ENCODE data around the gene PCSK7. TPM values are rescaled to one million over a fixed set of nuclear protein-coding genes. Genes with fewer than 3 reads are reported as not detected.

Gene PCSK7
- total RNA-seq, 2 donors from 2014 or later, result 111 to 195 TPM

DNA sequence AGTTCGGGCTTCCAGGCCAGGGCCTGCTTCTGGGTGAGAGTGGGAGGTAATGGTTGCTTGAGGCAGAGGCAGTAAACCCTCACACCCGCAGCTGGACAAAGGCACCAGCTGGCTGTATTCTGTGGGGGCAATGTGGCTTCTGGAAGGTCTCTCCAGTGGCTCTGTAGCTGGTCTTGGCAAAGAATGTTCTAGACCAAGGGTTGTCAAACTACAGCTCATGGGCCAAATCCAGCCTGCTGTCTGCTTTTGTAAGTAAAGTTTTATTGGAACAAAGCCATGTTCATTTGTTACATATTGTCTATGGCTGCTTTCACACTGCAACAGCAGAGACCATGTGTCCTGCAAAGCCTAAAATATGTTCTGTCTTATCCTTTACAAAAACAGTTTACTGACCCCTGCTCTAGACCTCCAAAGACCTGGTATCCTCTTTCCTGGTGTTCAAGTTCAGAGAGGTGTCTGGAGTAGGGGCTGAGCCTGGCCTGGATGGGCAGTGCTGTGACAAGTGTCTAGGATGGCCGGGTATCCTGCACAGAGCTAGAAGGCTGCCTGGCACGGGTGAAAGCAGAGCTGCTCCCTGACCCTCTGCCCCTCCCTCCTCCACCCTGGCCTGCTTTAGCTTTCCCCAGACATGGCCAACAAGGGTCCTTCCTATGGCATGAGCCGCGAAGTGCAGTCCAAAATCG is 29.3 kb downstream of the PCSK7 start:
- no peak for TF ChIP-seq CTCF (IDR thresholded peaks at IDR 0.05)
- Histone ChIP-seq H3K4me3 (peak overlapping the region; percentile 33), H3K4me1 (peaks cover 8% of the 10 kb centered on the region), H3K9me3 (no peaks in the 10 kb centered on the region), H3K27me3 (no peaks in the 10 kb centered on the region), H3K9ac (ENCODE audit: low read depth in 2 of 2, low read length in 2 of 2) (peak overlapping the region in 1 of 2 donors; percentile 46), H3K27ac (peak overlapping the region; percentile 71), H3K36me3 (no peaks in the 10 kb centered on the region)
- intact Hi-C loops (cut with DNase I), result no loop called here
- DNase-seq, result no peak

DNA sequence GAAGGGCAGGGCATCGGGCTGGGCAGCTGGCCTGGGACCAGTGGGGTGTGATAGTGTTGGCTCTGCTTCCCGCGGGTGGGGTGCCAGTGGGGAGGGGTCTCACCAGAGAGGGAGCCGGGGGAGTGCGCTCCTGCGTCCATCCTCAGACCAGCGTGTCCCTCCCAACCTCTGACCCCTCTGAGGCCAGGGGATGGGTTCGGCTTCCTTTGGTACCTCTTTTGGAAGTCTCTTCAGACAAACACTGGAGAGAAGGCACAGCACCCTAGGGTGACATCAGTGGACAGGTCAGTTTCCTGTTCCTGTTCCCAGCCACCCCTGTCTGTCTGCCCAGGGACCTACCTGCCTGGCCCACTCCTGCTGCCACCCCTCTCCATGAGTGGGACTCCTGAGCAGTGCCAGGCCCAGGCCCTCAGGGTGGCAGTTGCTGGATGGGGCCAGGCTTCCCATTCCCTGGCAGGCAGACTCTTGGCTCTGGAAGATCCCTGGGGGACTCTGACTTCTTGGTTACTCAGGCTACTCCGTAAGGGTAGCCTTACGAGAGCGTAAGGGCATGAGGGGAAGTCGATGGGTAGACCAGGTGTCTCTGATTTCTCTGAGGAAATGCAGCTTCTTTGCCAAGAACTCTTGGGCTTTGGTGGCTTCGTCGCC is 30.1 kb downstream of the PCSK7 start:
- peak overlapping the region; percentile 56 to 74 for H3K9ac ChIP-seq (ENCODE audit: low read depth in 2 of 2, low read length in 2 of 2)
- H3K36me3 ChIP-seq, result no peaks in the 10 kb centered on the region
- H3K27me3 ChIP-seq, result no peaks in the 10 kb centered on the region
- TF ChIP-seq CTCF (IDR thresholded peaks at IDR 0.05), result no peak
- peaks cover 8% of the 10 kb centered on the region for H3K4me1 ChIP-seq
- peak overlapping the region; percentile 71 for H3K27ac ChIP-seq
- DNase-seq, result no peak
- H3K4me3 ChIP-seq, result peak overlapping the region; percentile 33
- intact Hi-C loops (cut with DNase I), result no loop called here
- no peaks in the 10 kb centered on the region for H3K9me3 ChIP-seq

- DNase-seq, result no peak
Measured at GRCh38 chr11:117200813-117201657, 30.8 kb downstream of the PCSK7 start.

DNA sequence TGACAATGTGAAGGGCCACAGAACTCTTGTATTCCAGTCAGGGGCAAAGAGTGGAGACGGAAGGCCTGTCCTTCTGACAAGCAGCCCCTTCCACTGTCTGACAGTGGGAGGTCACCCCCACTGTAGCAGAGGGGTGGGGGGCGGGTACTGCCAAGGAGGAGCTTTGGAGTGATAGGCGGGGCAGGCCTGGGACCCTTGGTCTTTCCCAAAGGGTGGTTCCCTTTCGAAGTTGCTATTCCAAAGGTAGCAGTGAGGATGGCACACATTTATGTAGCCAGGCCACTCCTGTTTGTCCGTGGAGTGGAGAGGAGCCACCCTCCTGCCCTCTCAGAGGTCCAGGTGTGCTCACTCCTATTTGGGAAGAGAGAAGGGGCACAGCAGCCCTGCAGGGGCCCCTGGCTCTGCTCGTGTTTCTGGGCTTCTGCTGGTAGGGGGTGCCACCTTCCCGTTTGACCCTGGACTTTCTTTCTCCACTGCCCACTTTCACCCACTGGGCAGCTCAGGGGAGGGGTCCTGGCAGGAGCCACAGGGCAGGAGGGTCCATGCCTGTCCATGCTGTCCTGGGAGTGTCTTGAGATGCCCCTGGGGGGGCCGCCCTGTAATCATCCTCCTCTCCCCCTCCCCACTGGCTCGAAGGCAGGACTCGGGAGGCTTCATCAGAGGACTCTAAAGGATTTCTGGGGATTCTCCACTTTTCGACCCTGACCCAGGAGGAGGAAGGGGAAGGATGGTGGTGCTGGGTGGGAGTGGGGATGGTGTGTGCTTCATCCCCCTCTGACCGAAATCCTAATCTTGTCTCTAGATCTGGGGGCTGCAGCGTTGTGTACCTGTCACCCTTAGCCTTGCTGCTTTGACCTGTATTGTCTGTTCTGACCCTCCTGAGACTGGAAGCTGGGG is 31.7 kb downstream of the PCSK7 start:
- Histone ChIP-seq H3K4me1 (peaks cover 8% of the 10 kb centered on the region), H3K9me3 (no peaks in the 10 kb centered on the region), H3K36me3 (no peaks in the 10 kb centered on the region), H3K27ac (peak overlapping the region; percentile 71), H3K4me3 (peak overlapping the region; percentile 33), H3K9ac (ENCODE audit: low read depth in 2 of 2, low read length in 2 of 2) (peak overlapping the region; percentile 74 to 77), H3K27me3 (no peaks in the 10 kb centered on the region)
- TF ChIP-seq CTCF (IDR thresholded peaks at IDR 0.05), result no peak
- intact Hi-C loops (cut with DNase I), result no loop called here
- DNase-seq, result no peak

More at GRCh38 chr11:117200813-117201657, 30.8 kb downstream of the PCSK7 start:
- Histone ChIP-seq H3K27ac (peak overlapping the region; percentile 71), H3K9ac (ENCODE audit: low read depth in 2 of 2, low read length in 2 of 2) (peak overlapping the region; percentile 60 to 74), H3K9me3 (no peaks in the 10 kb centered on the region), H3K4me3 (peak overlapping the region; percentile 33), H3K36me3 (no peaks in the 10 kb centered on the region), H3K27me3 (no peaks in the 10 kb centered on the region), H3K4me1 (peaks cover 8% of the 10 kb centered on the region)
- no peak for TF ChIP-seq CTCF (IDR thresholded peaks at IDR 0.05)
- intact Hi-C loops (cut with DNase I), result no loop called here

All from colonic mucosa (tissue), 4 donors.